ENCODE data around the gene TSPAN4. TPM values are rescaled to one million over a fixed set of nuclear protein-coding genes. Genes with fewer than 3 reads are reported as not detected.
A peak's percentile ranks its signal among the peaks of the same experiment; 100 is the strongest.

TSPAN4 gene
- total RNA-seq, 6 experiments from 2014 or later, result 193 to 267 (median 212) TPM

- Mint-ChIP-seq H3K36me3 (ENCODE audit: low read depth) (peaks cover 29% of the 10 kb centered on the region), H3K4me1 (ENCODE audit: low read depth) (peaks cover 44% of the 10 kb centered on the region), H3K4me3 (0 out of 2 replicates have a peak overlapping the region, but pooled peaks have one; percentile 17), H3K27me3 (ENCODE audit: insufficient read depth) (peaks cover 48% of the 10 kb centered on the region), H3K27ac (peak overlapping the region; percentile 61; the same call in 1 of the 2 replicates), H3K9me3 (0 out of 2 replicates have a peak, but pooled peaks cover 8% of the 10 kb centered on the region)
- DNase-seq, result no peak
- no peak for TF ChIP-seq CTCF (IDR thresholded peaks at IDR 0.05)
These were observed 4.7 kb upstream of the TSPAN4 start for GRCh38 chr11:837990-838307.

- Mint-ChIP-seq H3K27me3 (ENCODE audit: insufficient read depth) (peaks cover 51% of the 10 kb centered on the region), H3K27ac (peak overlapping the region; percentile 61), H3K4me1 (ENCODE audit: low read depth) (peaks cover 43% of the 10 kb centered on the region), H3K4me3 (peak overlapping the region; percentile 28), H3K36me3 (ENCODE audit: low read depth) (peaks cover 29% of the 10 kb centered on the region), H3K9me3 (0 out of 2 replicates have a peak, but pooled peaks cover 8% of the 10 kb centered on the region)
- DNase-seq, result no peak
- peak; percentile 70 for TF ChIP-seq CTCF (IDR thresholded peaks at IDR 0.05)
These were observed 4.0 kb upstream of the TSPAN4 start for GRCh38 chr11:838441-839279.

- H3K4me1 Mint-ChIP-seq (ENCODE audit: low read depth), result peaks cover 37% of the 10 kb centered on the region
- peak overlapping the region; percentile 61 for H3K27ac Mint-ChIP-seq
- H3K27me3 Mint-ChIP-seq (ENCODE audit: insufficient read depth), result peaks cover 51% of the 10 kb centered on the region
- H3K4me3 Mint-ChIP-seq, result peak overlapping the region; percentile 90; the same call in 1 of the 2 replicates
- peaks cover 23% of the 10 kb centered on the region for H3K36me3 Mint-ChIP-seq (ENCODE audit: low read depth)
- TF ChIP-seq CTCF (IDR thresholded peaks at IDR 0.05), result no peak
- no peak for DNase-seq
- H3K9me3 Mint-ChIP-seq, result 0 out of 2 replicates have a peak, but pooled peaks cover 8% of the 10 kb centered on the region
These were observed 3.4 kb upstream of the TSPAN4 start for GRCh38 chr11:839280-839623.

- peaks cover 46% of the 10 kb centered on the region for H3K27me3 Mint-ChIP-seq (ENCODE audit: insufficient read depth)
- H3K9me3 Mint-ChIP-seq, result 0 out of 2 replicates have a peak, but pooled peaks cover 8% of the 10 kb centered on the region
- peak overlapping the region; percentile 90 for H3K4me3 Mint-ChIP-seq
- H3K4me1 Mint-ChIP-seq (ENCODE audit: low read depth), result peaks cover 34% of the 10 kb centered on the region
- peak overlapping the region; percentile 77 for H3K27ac Mint-ChIP-seq
- TF ChIP-seq CTCF (IDR thresholded peaks at IDR 0.05), result peak; percentile 60; the same call in 1 of the 2 replicates
- DNase-seq, result no peak
- H3K36me3 Mint-ChIP-seq (ENCODE audit: low read depth), result peaks cover 21% of the 10 kb centered on the region
These were observed 2.6 kb upstream of the TSPAN4 start for GRCh38 chr11:839875-840617.

GRCh38 chr11:841981-842369, 677 bp upstream of the TSPAN4 start:
- Mint-ChIP-seq H3K27me3 (ENCODE audit: insufficient read depth) (peaks cover 45% of the 10 kb centered on the region), H3K4me3 (peak overlapping the region; percentile 90), H3K36me3 (ENCODE audit: low read depth) (peaks cover 21% of the 10 kb centered on the region), H3K27ac (peak overlapping the region; percentile 86), H3K9me3 (0 out of 2 replicates have a peak, but pooled peaks cover 8% of the 10 kb centered on the region), H3K4me1 (ENCODE audit: low read depth) (peaks cover 48% of the 10 kb centered on the region)
- no peak for TF ChIP-seq CTCF (IDR thresholded peaks at IDR 0.05)
- no peak for DNase-seq
